Mammary epithelial cell (primary cell): ENCODE data around the gene TUT4.

Experiments
- EZH2 ChIP-seq: IDR thresholded peaks from 2 replicates; pipeline ENCODE4 v1.6.1; 2012; ENCODE audit warnings: low read length, inconsistent platforms, borderline replicate concordance
- TF ChIP-seq, protein P1 (sequence below), 2 donors: IDR thresholded peaks in 1 of 2; conservative IDR thresholded peaks in 1 of 2; 2 replicates each; pipeline ENCODE4 v1.5.1; 2011 to 2012; ENCODE audit warnings: inconsistent platforms in 2 of 2, low read length in 2 of 2, mild to moderate bottlenecking in 2 of 2, control low read depth in 1 of 2, low read depth in 1 of 2; ENCODE audit not compliant: insufficient read depth in 1 of 2; ENCODE audit errors: extremely low read depth in 1 of 2

DNA sequence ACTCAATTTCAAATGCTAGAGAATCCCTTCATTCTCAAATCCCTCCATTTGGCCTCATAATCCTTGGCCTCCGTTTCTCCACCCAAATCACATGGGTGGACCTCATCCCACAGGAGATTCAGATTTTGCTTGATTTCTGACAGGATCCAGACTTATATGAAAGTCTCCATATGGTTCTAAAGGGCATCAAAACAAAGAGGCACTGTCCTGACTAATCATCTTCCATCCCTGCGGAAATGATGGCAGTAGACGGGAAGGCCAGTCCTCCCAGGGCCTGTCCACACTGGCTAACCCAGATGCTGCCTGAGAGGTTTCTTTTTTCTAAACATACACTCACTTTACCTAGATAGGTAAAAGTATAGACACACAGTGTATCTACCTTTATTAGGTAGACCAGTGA is 167.5 kb downstream of the TUT4 start:
- TF ChIP-seq EZH2: no peak
- TF ChIP-seq, protein P1, sequence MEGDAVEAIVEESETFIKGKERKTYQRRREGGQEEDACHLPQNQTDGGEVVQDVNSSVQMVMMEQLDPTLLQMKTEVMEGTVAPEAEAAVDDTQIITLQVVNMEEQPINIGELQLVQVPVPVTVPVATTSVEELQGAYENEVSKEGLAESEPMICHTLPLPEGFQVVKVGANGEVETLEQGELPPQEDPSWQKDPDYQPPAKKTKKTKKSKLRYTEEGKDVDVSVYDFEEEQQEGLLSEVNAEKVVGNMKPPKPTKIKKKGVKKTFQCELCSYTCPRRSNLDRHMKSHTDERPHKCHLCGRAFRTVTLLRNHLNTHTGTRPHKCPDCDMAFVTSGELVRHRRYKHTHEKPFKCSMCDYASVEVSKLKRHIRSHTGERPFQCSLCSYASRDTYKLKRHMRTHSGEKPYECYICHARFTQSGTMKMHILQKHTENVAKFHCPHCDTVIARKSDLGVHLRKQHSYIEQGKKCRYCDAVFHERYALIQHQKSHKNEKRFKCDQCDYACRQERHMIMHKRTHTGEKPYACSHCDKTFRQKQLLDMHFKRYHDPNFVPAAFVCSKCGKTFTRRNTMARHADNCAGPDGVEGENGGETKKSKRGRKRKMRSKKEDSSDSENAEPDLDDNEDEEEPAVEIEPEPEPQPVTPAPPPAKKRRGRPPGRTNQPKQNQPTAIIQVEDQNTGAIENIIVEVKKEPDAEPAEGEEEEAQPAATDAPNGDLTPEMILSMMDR (conservative IDR thresholded peaks at IDR 0.05 in 1 of 2, IDR thresholded peaks at IDR 0.05 in 1 of 2; ENCODE audit: extremely low read depth in 1 of 2, insufficient read depth in 1 of 2, low read depth in 1 of 2, low read length in 2 of 2): no peak
